Measurements from ENCODE around the gene CHST11. TPM values are rescaled to one million over a fixed set of nuclear protein-coding genes. Genes with fewer than 3 reads are reported as not detected.

Gene CHST11
- total and polyA plus RNA-seq, 10 donors, result 5.2 to 65.1 (median 48.4) TPM

GRCh38 chr12:104615048-104615561, 158.4 kb downstream of the CHST11 start:
- peak in 2 of 3 donors; percentile 14 to 29 for TF ChIP-seq POLR2AphosphoS5 (IDR thresholded peaks at IDR 0.05)
- TF ChIP-seq POLR2A (IDR thresholded peaks at IDR 0.05), result no peak
- 72 to 94% (median 77%) methylated on average over 9 to 12 of the region's 12 CpGs for WGBS, 5 donors
- intact Hi-C loops (cut with DNase I; ENCODE audit: low total_unique reads), result no loop called here
- Histone ChIP-seq H3K27ac (peak overlapping the region in 7 of 8 donors; percentile 15 to 61 (median 42)), H3K9me3 (no peaks in the 10 kb centered on the region), H3K4me1 (peaks cover 0 to 63% (median 16%) of the 10 kb centered on the region in 6 donors), H3K36me3 (peaks cover 0 to 12% (median 0%) of the 10 kb centered on the region in 6 donors), H3K27me3 (replicated peaks in 1 of 7) (no peaks in the 10 kb centered on the region), H3K4me3 (no peak overlapping the region)
- DNase-seq, result no peak

DNA sequence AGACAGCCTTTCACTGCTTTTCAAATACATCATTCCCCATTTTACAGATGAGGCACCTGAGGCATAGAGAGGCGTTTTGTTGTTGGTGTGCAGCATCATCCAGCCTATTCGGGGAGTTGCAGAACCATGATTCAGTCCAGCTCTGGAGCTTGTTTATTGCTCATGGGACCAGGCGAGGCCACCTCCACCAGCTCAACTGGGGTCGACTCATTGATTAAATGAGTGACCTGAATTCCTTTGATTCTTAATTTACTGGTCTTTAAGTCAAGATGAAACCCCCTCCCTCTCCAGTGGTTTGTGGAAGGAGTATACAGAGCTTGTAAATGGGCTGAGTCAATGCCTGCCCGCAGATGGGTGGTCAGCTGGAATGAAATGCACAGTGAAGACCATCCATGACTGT, 161.9 kb downstream of the CHST11 start:
- Histone ChIP-seq H3K9me3 (no peaks in the 10 kb centered on the region), H3K36me3 (peaks cover 0 to 4% (median 0%) of the 10 kb centered on the region in 6 donors), H3K27me3 (replicated peaks in 1 of 7) (no peaks in the 10 kb centered on the region), H3K27ac (no peak overlapping the region), H3K4me3 (no peak overlapping the region), H3K4me1 (peaks cover 3 to 63% (median 23%) of the 10 kb centered on the region in 6 donors)
- DNase-seq, result no peak
- WGBS, 5 donors, result 76 to 93% (median 86%) methylated on average over 5 of the region's 5 CpGs
- intact Hi-C loops (cut with DNase I; ENCODE audit: low total_unique reads), result no loop called here
- TF ChIP-seq, protein P1, sequence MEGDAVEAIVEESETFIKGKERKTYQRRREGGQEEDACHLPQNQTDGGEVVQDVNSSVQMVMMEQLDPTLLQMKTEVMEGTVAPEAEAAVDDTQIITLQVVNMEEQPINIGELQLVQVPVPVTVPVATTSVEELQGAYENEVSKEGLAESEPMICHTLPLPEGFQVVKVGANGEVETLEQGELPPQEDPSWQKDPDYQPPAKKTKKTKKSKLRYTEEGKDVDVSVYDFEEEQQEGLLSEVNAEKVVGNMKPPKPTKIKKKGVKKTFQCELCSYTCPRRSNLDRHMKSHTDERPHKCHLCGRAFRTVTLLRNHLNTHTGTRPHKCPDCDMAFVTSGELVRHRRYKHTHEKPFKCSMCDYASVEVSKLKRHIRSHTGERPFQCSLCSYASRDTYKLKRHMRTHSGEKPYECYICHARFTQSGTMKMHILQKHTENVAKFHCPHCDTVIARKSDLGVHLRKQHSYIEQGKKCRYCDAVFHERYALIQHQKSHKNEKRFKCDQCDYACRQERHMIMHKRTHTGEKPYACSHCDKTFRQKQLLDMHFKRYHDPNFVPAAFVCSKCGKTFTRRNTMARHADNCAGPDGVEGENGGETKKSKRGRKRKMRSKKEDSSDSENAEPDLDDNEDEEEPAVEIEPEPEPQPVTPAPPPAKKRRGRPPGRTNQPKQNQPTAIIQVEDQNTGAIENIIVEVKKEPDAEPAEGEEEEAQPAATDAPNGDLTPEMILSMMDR (IDR thresholded peaks at IDR 0.05 in 8 of 11, conservative IDR thresholded peaks at IDR 0.05 in 3 of 11), result no peak
- no peak for TF ChIP-seq POLR2AphosphoS5 (IDR thresholded peaks at IDR 0.05)
- TF ChIP-seq POLR2A (IDR thresholded peaks at IDR 0.05), result no peak

DNA sequence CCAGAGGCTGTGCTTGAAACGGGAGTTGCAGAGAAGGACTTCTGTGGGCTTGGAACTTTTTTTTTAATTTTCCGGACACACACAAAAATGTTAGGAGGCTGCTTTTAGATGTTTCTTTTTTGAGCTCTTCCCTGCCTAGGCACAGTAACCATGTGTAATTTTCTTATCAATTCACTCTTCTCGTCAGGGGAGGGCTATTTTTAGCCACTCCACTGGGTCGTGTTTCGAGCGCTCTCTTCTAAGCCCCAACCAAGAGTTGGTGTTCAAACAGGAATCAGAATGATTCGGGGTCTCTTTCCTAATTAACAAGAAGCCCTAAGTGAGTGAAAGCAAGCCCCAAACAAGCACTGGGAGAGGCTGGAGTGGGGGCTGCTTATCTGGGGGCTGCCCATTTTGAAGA, 162.6 kb downstream of the CHST11 start:
- H3K4me1 ChIP-seq, result peaks cover 3 to 68% (median 23%) of the 10 kb centered on the region in 6 donors
- intact Hi-C loops (cut with DNase I; ENCODE audit: low total_unique reads), result no loop called here
- no peak overlapping the region for H3K27ac ChIP-seq
- no peaks in the 10 kb centered on the region for H3K9me3 ChIP-seq
- peaks cover 0 to 4% (median 0%) of the 10 kb centered on the region in 6 donors for H3K36me3 ChIP-seq
- no peak overlapping the region for H3K4me3 ChIP-seq
- no peak for TF ChIP-seq POLR2A (IDR thresholded peaks at IDR 0.05)
- no peak for TF ChIP-seq POLR2AphosphoS5 (IDR thresholded peaks at IDR 0.05)
- TF ChIP-seq, protein P1 (IDR thresholded peaks at IDR 0.05 in 8 of 11, conservative IDR thresholded peaks at IDR 0.05 in 3 of 11), result no peak
- 86 to 94% (median 93%) methylated on average over 7 of the region's 7 CpGs for WGBS, 5 donors
- DNase-seq, result no peak
- H3K27me3 ChIP-seq (replicated peaks in 1 of 7), result no peaks in the 10 kb centered on the region

GRCh38 chr12:104620837-104621531, 164.2 kb downstream of the CHST11 start:
- H3K4me1 ChIP-seq, result peaks cover 4 to 74% (median 24%) of the 10 kb centered on the region in 6 donors
- no peaks in the 10 kb centered on the region for H3K9me3 ChIP-seq
- DNase-seq, result no peak
- H3K27me3 ChIP-seq (replicated peaks in 1 of 7), result no peaks in the 10 kb centered on the region
- H3K27ac ChIP-seq, result peak overlapping the region in 2 of 8 donors; percentile 0 to 23
- TF ChIP-seq POLR2A (IDR thresholded peaks at IDR 0.05), result no peak
- TF ChIP-seq, protein P1 (IDR thresholded peaks at IDR 0.05 in 8 of 11, conservative IDR thresholded peaks at IDR 0.05 in 3 of 11), result no peak
- peak in 1 of 3 donors; percentile 20 for TF ChIP-seq POLR2AphosphoS5 (IDR thresholded peaks at IDR 0.05)
- intact Hi-C loops (cut with DNase I; ENCODE audit: low total_unique reads), result no loop called here
- no peak overlapping the region for H3K4me3 ChIP-seq
- H3K36me3 ChIP-seq, result peaks cover 0 to 4% (median 0%) of the 10 kb centered on the region in 6 donors
- WGBS, 5 donors, result 62 to 76% (median 71%) methylated on average over 5 of the region's 5 CpGs

Measured in spleen (tissue), 11 donors.